Measurements from ENCODE around the gene MARCHF5. TPM values are rescaled to one million over a fixed set of nuclear protein-coding genes. Genes with fewer than 3 reads are reported as not detected.
"Not testable (repeated sequence)": the region's sequence is repeated elsewhere in the genome, so short reads cannot be mapped to it uniquely, and the experiment has no call there.

Gene MARCHF5
- total RNA-seq, 1 experiment from 2014 or later: 17.6 TPM

DNA sequence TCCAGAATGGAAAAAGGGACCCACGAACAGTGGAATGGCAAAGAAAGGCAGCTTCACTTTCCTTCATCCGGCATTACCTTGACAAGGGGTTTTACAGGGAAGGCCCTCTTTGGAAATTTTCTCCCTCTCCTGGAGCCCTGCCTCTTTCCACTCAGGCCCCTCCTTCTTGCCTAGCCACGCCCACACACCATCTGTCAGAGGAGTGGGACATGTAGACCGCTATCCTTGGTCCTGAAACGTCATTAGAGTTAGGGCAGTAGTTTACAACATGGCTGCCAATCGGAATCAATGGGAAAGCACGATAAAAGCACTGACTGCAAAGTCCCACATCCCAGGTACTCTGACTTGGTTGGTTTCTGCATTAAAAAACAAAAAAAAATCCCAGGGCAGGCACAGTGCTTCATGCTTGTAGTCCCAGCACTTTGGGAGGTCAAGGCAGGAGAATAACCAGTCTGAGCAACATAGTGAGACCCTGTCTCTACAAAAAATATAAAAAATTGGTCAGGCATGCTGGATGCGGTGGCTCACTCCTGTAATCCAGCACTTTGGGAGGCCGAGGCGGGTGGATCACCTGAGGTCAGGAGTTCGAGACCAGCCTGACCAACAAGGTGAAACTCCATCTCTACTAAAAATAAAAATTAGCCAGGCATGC lies 96.4 kb downstream of the MARCHF5 start:
- no peak overlapping the region for H3T11ph ChIP-seq (ENCODE audit: low read length)
- H2BK120ac ChIP-seq (ENCODE audit: low read depth, low read length, poor library complexity, severe bottlenecking): no peak overlapping the region
- no peak overlapping the region for H3K9ac ChIP-seq (ENCODE audit: extremely low read depth, insufficient read length, low read length)
- H4K91ac ChIP-seq (ENCODE audit: insufficient read length, low read depth, low read length): no peak overlapping the region
- no peaks in the 10 kb centered on the region for H3K23me2 ChIP-seq (ENCODE audit: insufficient read length, low read depth, low read length, poor library complexity, severe bottlenecking)
- H4K8ac ChIP-seq (replicated peaks; ENCODE audit: insufficient read length, low read depth, low read length): no peak overlapping the region
- H2BK12ac ChIP-seq (ENCODE audit: insufficient read length, low read depth, low read length): no peak overlapping the region
- no peaks in the 10 kb centered on the region; the same call in 1 of the 2 replicates for H3K4me1 ChIP-seq (ENCODE audit: insufficient read depth, low read length)
- H3K79me1 ChIP-seq (ENCODE audit: insufficient read depth, low read depth, low read length, poor library complexity, severe bottlenecking): no peaks in the 10 kb centered on the region
- TF ChIP-seq, protein P1, sequence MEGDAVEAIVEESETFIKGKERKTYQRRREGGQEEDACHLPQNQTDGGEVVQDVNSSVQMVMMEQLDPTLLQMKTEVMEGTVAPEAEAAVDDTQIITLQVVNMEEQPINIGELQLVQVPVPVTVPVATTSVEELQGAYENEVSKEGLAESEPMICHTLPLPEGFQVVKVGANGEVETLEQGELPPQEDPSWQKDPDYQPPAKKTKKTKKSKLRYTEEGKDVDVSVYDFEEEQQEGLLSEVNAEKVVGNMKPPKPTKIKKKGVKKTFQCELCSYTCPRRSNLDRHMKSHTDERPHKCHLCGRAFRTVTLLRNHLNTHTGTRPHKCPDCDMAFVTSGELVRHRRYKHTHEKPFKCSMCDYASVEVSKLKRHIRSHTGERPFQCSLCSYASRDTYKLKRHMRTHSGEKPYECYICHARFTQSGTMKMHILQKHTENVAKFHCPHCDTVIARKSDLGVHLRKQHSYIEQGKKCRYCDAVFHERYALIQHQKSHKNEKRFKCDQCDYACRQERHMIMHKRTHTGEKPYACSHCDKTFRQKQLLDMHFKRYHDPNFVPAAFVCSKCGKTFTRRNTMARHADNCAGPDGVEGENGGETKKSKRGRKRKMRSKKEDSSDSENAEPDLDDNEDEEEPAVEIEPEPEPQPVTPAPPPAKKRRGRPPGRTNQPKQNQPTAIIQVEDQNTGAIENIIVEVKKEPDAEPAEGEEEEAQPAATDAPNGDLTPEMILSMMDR (conservative IDR thresholded peaks at IDR 0.05): no peak
- H3K27me3 Mint-ChIP-seq (ENCODE audit: low read depth): no peaks in the 10 kb centered on the region; the same call in 1 of the 2 replicates
- no peak overlapping the region for H2BK5ac ChIP-seq (ENCODE audit: insufficient read length, low read length)
- H2AFZ ChIP-seq (ENCODE audit: low read length): peak overlapping the region; percentile 81
- no peak overlapping the region for H3K4me2 ChIP-seq (ENCODE audit: insufficient read depth, insufficient read length, low read length)
- no peaks in the 10 kb centered on the region for H3K79me2 ChIP-seq (ENCODE audit: insufficient read depth, low read length)
- no peaks in the 10 kb centered on the region; a peak in 1 of 7 replicates for H3K36me3 Mint-ChIP-seq (ENCODE audit: insufficient read depth in 1 of 3, low read depth in 3 of 3)
- H4K20me1 ChIP-seq (ENCODE audit: control insufficient read depth, insufficient read depth, insufficient read length): peaks cover 3% of the 10 kb centered on the region
- WGBS (ENCODE audit: extremely low coverage, insufficient read length, low lambda C conversion rate): no CpG with 5 or more reads among the region's 11 CpGs
- 0 out of 5 replicates have a peak overlapping the region, but pooled peaks of 1 of the 2 experiments have one; percentile 25 for H3K4me3 Mint-ChIP-seq
- no peak overlapping the region for H2BK15ac ChIP-seq (ENCODE audit: low read depth, low read length)
- peak; percentile 96 for DNase-seq
- H3K18ac ChIP-seq (ENCODE audit: insufficient read length, low read depth, low read length): no peak overlapping the region
- no peak overlapping the region for H3K56ac ChIP-seq (ENCODE audit: insufficient read length, low read depth, low read length)
- no peak overlapping the region for H3K23ac ChIP-seq (ENCODE audit: insufficient read length, low read depth, low read length)
- H3K9me3 ChIP-seq (ENCODE audit: control insufficient read depth, low read depth, low read length): no peaks in the 10 kb centered on the region
- H3K9me3 Mint-ChIP-seq: no peaks in the 10 kb centered on the region
- H4K5ac ChIP-seq (ENCODE audit: insufficient read length, low read depth, low read length): no peak overlapping the region
- H3K27ac ChIP-seq (ENCODE audit: insufficient read length, low read depth, low read length): no peak overlapping the region
- H2AK5ac ChIP-seq (ENCODE audit: insufficient read length, low read length): no peak overlapping the region
- peaks cover 13 to 18% of the 10 kb centered on the region in 2 experiments for H3K4me1 Mint-ChIP-seq
- no peaks in the 10 kb centered on the region for H3K27me3 ChIP-seq (ENCODE audit: insufficient read depth, low read length)
- peak overlapping the region; percentile 18 to 63 (median 35); a peak in 3 of 7 replicates for H3K27ac Mint-ChIP-seq
- no peak overlapping the region for H2BK20ac ChIP-seq (ENCODE audit: low read depth, low read length, poor library complexity, severe bottlenecking)
- no peak overlapping the region for H3K4ac ChIP-seq (ENCODE audit: low read depth, low read length)
- H3K14ac ChIP-seq (ENCODE audit: insufficient read depth, low read length): no peak overlapping the region

DNA sequence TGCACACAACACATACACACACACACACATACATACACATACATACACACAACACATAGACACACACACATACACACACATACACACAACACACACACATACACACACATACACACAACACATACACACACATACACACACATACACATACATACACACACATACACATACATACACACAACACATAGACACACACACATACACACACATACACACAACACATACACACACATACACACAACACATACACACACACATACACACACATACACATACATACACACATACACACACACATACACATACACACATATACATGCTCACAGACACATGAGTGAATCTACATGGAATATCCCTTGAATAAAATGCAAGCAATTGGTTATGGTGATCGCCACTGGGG lies 102.2 kb downstream of the MARCHF5 start:
- no CpG with 5 or more reads among the region's 1 CpG for WGBS (ENCODE audit: extremely low coverage, insufficient read length, low lambda C conversion rate)

More for the DNA sequence above, 102.2 kb downstream of the MARCHF5 start:
- not testable (repeated sequence) for H2BK120ac ChIP-seq (ENCODE audit: low read depth, low read length, poor library complexity, severe bottlenecking); H2BK20ac ChIP-seq (ENCODE audit: low read depth, low read length, poor library complexity, severe bottlenecking); H3K4me1 ChIP-seq (ENCODE audit: insufficient read depth, low read length); H2BK15ac ChIP-seq (ENCODE audit: low read depth, low read length); H3K27ac ChIP-seq (ENCODE audit: insufficient read length, low read depth, low read length); H2AFZ ChIP-seq (ENCODE audit: low read length); H3K23me2 ChIP-seq (ENCODE audit: insufficient read length, low read depth, low read length, poor library complexity, severe bottlenecking); H3K14ac ChIP-seq (ENCODE audit: insufficient read depth, low read length); H3K18ac ChIP-seq (ENCODE audit: insufficient read length, low read depth, low read length); H2BK12ac ChIP-seq (ENCODE audit: insufficient read length, low read depth, low read length); H4K91ac ChIP-seq (ENCODE audit: insufficient read length, low read depth, low read length); H3K4ac ChIP-seq (ENCODE audit: low read depth, low read length); H3K36me3 Mint-ChIP-seq (ENCODE audit: insufficient read depth in 1 of 3, low read depth in 3 of 3); H3K23ac ChIP-seq (ENCODE audit: insufficient read length, low read depth, low read length); H4K8ac ChIP-seq (replicated peaks; ENCODE audit: insufficient read length, low read depth, low read length); H4K20me1 ChIP-seq (ENCODE audit: control insufficient read depth, insufficient read depth, insufficient read length); H2BK5ac ChIP-seq (ENCODE audit: insufficient read length, low read length); H3K9ac ChIP-seq (ENCODE audit: extremely low read depth, insufficient read length, low read length); H3K27me3 ChIP-seq (ENCODE audit: insufficient read depth, low read length); H2AK5ac ChIP-seq (ENCODE audit: insufficient read length, low read length); H3K27me3 Mint-ChIP-seq (ENCODE audit: low read depth); H3K79me1 ChIP-seq (ENCODE audit: insufficient read depth, low read depth, low read length, poor library complexity, severe bottlenecking); H3K56ac ChIP-seq (ENCODE audit: insufficient read length, low read depth, low read length); H3K4me2 ChIP-seq (ENCODE audit: insufficient read depth, insufficient read length, low read length); H3K79me2 ChIP-seq (ENCODE audit: insufficient read depth, low read length); H3K9me3 ChIP-seq (ENCODE audit: control insufficient read depth, low read depth, low read length); H3K27ac Mint-ChIP-seq; H4K5ac ChIP-seq (ENCODE audit: insufficient read length, low read depth, low read length); H3T11ph ChIP-seq (ENCODE audit: low read length); H3K4me1 Mint-ChIP-seq; H3K4me3 Mint-ChIP-seq; DNase-seq; H3K9me3 Mint-ChIP-seq

Data from H9 (cell line).